ENCODE results near the gene PSMD9. TPM values are rescaled to one million over a fixed set of nuclear protein-coding genes. Genes with fewer than 3 reads are reported as not detected.
A peak's percentile ranks its signal among the peaks of the same experiment; 100 is the strongest.
"Not testable (repeated sequence)": the region's sequence is repeated elsewhere in the genome, so short reads cannot be mapped to it uniquely, and the experiment has no call there.

The PSMD9 gene
- total and polyA plus RNA-seq, 2 experiments from 2014 or later: 110 to 132 TPM

DNA sequence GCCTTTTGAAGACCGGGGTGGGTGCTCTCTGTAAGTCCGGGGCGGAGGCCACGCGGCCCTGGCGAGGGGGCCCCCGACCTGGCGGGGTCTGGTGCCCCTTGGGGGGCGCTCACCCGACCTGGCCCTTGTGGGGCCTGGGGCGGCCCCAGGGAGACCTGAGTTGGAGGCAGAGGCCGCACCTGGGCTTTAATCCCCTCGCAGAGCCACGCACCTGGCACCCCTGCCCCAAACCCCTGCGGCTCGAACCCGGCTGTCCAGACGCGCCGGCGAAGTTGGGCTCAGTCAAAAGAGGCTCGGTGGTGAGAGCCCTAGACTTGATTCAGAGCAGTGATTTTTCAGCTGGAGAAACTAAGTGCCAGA lies 30.1 kb downstream of the PSMD9 start:
- Histone ChIP-seq H3K4me1 (ENCODE audit: low read depth) (no peaks in the 10 kb centered on the region), H3K36me3 (peaks cover 15% of the 10 kb centered on the region), H3K4me3 (peak overlapping the region; percentile 30), H3K9me3 (ENCODE audit: low read depth) (no peaks in the 10 kb centered on the region), H3K27ac (no peak overlapping the region), H3K27me3 (no peaks in the 10 kb centered on the region)
- DNase-seq (ENCODE audit: low read depth in 1 of 2, low spot score in 1 of 2): no peak
- TF ChIP-seq, protein P1, sequence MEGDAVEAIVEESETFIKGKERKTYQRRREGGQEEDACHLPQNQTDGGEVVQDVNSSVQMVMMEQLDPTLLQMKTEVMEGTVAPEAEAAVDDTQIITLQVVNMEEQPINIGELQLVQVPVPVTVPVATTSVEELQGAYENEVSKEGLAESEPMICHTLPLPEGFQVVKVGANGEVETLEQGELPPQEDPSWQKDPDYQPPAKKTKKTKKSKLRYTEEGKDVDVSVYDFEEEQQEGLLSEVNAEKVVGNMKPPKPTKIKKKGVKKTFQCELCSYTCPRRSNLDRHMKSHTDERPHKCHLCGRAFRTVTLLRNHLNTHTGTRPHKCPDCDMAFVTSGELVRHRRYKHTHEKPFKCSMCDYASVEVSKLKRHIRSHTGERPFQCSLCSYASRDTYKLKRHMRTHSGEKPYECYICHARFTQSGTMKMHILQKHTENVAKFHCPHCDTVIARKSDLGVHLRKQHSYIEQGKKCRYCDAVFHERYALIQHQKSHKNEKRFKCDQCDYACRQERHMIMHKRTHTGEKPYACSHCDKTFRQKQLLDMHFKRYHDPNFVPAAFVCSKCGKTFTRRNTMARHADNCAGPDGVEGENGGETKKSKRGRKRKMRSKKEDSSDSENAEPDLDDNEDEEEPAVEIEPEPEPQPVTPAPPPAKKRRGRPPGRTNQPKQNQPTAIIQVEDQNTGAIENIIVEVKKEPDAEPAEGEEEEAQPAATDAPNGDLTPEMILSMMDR (IDR thresholded peaks at IDR 0.05; ENCODE audit: low read depth, low read length): no peak

DNA sequence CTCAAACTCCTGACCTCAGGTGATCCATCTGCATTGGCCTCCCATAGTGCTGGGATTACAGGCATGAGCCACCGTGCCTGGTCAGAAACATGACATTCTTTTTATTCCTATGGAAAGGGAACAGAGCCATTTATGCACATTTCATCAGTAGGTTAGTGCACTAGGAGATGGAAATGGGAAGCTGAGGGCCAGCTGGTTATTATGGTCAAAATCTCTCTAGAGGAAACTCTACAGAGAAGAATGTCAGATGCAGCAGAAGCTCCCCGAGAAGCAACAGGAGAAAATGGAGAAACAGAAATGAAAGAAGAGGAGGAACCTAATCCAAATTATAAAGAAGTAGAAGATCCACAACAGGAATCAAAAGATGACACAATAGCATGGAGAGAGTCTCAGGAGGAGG lies 32.5 kb downstream of the PSMD9 start:
- TF ChIP-seq, protein P1 (IDR thresholded peaks at IDR 0.05; ENCODE audit: low read depth, low read length): no peak
- Histone ChIP-seq H3K27me3 (no peaks in the 10 kb centered on the region), H3K9me3 (ENCODE audit: low read depth) (no peaks in the 10 kb centered on the region), H3K4me3 (no peak overlapping the region), H3K36me3 (peaks cover 15% of the 10 kb centered on the region), H3K27ac (no peak overlapping the region), H3K4me1 (ENCODE audit: low read depth) (peaks cover 5% of the 10 kb centered on the region)
- no peak for DNase-seq (ENCODE audit: low read depth in 1 of 2, low spot score in 1 of 2)

DNA sequence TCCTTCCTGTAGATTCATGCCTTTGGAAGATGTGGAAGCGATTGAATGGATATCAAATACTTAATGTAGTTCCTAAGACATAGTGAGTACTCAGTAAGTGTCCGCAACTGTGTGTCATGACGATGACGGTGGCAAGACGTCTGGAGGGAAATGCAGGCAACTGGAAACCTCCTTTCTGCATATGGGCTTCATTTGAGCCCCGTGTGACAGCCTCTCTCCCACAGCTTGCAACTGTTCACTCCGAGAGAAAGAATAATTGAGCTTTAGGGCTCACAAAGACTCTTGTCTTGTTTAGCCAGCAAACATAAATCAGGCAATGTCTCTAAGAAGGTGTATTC lies 36.7 kb downstream of the PSMD9 start:
- DNase-seq (ENCODE audit: low read depth in 1 of 2, low spot score in 1 of 2): peak in 1 of 2 donors; percentile 57
- Histone ChIP-seq H3K4me1 (ENCODE audit: low read depth) (peaks cover 5% of the 10 kb centered on the region), H3K9me3 (ENCODE audit: low read depth) (no peaks in the 10 kb centered on the region), H3K27me3 (no peaks in the 10 kb centered on the region), H3K27ac (peak overlapping the region; percentile 4), H3K36me3 (no peaks in the 10 kb centered on the region), H3K4me3 (no peak overlapping the region)
- TF ChIP-seq, protein P1 (IDR thresholded peaks at IDR 0.05; ENCODE audit: low read depth, low read length): no peak

DNA sequence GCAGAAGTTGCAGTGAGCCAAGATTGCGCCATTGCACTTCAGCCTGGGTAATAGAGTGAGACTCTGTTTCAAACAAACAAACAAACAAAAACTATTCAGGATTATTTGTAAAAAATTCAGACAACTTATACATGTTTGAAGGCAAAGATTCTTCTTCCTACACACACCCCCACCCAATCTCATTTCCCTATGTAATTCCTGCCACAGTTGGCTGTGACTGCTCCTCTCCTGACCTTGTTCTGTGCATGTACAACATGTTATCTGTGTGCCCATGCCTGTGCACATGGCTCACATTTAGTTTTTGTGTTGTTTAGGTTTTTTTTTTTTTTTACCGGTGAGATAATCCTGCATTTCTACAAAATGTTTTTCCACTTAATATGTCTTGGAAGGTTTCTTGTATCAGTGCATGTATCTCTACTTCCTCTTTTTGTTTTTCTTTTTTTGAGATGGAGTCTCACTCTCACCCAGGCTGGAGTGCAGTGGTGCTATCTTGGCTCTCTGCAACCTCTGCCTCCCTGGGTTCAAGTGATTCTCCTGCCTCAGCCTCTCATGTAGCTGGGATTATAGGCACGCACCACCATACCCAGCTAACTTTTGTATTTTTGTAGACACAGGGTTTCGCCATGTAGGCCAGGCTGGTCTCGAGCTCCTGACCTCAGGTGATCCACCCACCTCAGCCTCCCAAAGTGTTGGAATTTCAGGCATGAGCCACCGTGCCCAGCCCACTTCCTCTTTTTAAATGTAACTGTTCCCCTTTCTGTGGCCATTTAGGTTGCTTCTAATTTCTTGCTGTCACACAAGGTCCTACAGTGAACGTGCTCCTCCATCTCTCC lies 38.5 kb downstream of the PSMD9 start:
- no peak overlapping the region for H3K27ac ChIP-seq
- H3K36me3 ChIP-seq: no peaks in the 10 kb centered on the region
- H3K4me3 ChIP-seq: no peak overlapping the region
- peaks cover 5% of the 10 kb centered on the region for H3K4me1 ChIP-seq (ENCODE audit: low read depth)
- H3K9me3 ChIP-seq (ENCODE audit: low read depth): no peaks in the 10 kb centered on the region
- DNase-seq (ENCODE audit: low read depth in 1 of 2, low spot score in 1 of 2): no peak
- no peaks in the 10 kb centered on the region for H3K27me3 ChIP-seq
- TF ChIP-seq, protein P1 (IDR thresholded peaks at IDR 0.05; ENCODE audit: low read depth, low read length): no peak

DNA sequence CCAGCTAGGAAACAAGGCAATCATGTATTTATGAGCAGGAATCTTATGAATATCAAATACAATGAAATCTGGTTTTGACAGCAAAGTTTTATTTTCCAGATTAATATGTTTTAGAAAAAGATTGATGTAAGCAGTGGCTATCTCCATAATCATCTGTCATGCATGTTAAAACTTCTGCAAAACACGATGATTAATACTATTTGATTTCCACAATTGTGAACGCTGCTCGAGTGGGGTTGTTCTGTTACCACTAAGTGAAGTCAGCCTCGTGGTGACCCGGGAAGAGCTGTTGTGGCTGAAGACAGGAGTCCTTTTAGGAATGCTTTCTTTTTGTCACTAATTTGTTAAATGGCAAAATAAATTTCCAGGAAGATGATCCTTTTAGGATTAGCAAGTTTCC lies 39.2 kb downstream of the PSMD9 start:
- no peak overlapping the region for H3K4me3 ChIP-seq
- no peaks in the 10 kb centered on the region for H3K27me3 ChIP-seq
- TF ChIP-seq, protein P1 (IDR thresholded peaks at IDR 0.05; ENCODE audit: low read depth, low read length): no peak
- no peak for DNase-seq (ENCODE audit: low read depth in 1 of 2, low spot score in 1 of 2)
- no peak overlapping the region for H3K27ac ChIP-seq
- peaks cover 5% of the 10 kb centered on the region for H3K4me1 ChIP-seq (ENCODE audit: low read depth)
- H3K9me3 ChIP-seq (ENCODE audit: low read depth): no peaks in the 10 kb centered on the region
- H3K36me3 ChIP-seq: no peaks in the 10 kb centered on the region

DNA sequence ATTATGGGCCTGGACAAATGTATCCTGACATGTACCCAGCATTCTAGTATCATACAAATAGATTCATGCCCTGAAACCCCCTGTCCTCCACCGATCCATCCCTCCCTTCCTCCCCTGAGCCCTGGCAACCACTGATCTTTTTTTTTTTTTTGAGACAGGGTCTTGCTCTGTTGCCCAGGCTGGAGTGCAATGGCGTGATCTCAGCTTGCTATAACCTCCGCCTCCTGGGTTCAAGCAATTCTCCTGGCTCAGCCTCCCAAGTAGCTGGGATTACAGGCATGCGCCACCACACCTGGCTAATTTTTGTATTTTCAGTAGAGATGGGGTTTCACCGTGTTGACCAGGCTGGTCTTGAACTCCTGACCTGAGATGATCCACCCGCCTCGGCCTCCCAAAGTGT lies 41.0 kb downstream of the PSMD9 start:
- H3K27ac ChIP-seq; H3K4me3 ChIP-seq; DNase-seq (ENCODE audit: low read depth in 1 of 2, low spot score in 1 of 2); H3K27me3 ChIP-seq; H3K9me3 ChIP-seq (ENCODE audit: low read depth); H3K36me3 ChIP-seq; H3K4me1 ChIP-seq (ENCODE audit: low read depth): not testable (repeated sequence)
